ENCODE results near the gene YES1.
"Not testable (repeated sequence)": the region's sequence is repeated elsewhere in the genome, so short reads cannot be mapped to it uniquely, and the experiment has no call there.

YES1 gene

DNA sequence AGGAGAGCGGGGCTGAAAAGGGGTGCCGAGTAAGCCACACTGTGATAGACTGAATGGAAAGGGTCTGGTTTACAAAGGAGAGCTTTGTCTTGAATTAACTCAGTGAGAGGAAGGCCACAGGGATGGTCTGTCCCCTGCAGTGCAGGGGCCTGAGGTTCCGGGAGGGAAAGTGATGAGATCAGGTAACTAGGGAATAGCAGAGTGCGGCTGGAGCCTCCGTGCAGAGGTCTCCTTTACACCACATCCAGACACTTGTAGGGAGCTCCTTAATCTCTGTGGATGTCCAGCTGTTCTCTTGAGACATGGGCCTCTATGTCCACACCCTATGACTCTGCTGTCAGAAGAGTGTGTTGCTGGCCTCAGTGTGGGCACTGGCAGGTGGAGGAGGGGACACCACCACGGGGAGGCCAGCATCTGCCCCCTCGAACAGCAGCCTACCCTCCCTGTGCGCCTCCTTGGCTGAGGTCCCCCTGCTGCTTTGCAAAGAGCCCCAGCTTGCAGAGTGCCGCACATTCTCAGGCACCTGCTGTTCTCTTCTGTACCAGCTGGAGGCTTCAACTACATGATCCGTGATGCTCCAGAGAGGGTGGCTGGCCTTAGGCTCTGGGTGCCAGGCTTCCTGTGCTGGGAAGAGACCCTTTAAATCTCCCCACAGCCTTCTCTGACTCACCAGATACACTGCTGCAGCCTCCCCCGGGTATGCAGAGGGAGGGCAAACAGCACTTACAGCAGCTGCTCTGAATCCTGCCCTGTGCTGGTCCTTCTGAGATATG, 125.5 kb downstream of the YES1 start:
- DNase-seq (ENCODE audit: low read depth, low spot score), result no peak

DNA sequence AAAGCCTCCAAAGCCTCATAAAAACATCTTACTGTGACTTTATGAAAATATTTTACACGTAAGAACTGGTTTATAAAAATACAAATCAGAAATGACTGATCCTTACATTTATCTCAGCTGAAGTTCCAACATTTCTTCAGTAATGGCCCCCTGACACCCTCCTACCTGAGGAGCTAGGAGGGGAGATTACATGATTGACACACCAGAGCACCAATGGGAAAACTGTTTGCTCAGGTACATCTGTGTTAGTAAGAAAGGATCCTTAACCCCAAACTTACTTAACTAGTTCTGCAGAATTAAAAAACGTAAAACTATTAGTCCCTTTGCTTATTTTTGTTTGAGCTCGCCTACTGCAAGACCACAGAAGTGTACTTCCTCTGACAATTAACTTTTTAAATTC, 126.6 kb downstream of the YES1 start:
- DNase-seq (ENCODE audit: low read depth, low spot score), result no peak

DNA sequence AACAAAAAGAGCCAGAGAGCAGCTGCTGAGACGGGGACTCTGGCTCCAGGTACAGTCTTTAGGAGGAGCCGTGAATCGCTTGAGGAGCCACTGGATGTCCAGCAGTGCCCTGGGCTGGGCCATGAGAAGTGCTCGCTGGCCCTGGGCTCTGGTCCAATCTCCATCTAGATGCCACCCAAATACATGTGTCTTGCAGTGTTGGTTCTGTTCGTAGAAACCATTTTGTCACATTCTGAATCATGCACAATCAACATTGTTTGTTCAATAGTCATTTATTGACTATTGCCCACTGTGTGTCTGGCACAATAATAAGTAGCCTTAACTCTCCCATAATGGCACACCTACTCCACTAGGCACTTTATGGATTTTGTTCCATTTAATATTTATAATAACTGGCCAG, 128.5 kb downstream of the YES1 start:
- DNase-seq (ENCODE audit: low read depth, low spot score), result no peak

DNA sequence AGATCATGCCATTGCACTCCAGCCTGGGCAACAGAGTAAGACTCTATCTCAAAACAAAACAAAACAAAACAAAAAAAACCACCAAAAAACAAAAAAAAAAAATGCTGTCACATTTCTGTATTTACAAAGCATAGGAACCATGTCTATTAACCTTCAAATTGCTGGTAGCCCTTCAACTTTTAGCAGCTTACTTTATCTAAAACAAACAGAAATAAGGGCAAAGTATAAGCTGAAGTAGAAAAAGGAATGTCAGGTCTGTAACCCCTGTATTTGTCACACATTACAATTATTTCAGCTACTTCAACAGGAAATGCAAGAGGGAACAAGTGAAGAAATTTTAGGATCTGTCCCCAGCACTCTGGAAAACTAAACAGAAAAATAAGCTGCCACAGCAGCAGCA, 129.2 kb downstream of the YES1 start:
- no peak for DNase-seq (ENCODE audit: low read depth, low spot score)

DNA sequence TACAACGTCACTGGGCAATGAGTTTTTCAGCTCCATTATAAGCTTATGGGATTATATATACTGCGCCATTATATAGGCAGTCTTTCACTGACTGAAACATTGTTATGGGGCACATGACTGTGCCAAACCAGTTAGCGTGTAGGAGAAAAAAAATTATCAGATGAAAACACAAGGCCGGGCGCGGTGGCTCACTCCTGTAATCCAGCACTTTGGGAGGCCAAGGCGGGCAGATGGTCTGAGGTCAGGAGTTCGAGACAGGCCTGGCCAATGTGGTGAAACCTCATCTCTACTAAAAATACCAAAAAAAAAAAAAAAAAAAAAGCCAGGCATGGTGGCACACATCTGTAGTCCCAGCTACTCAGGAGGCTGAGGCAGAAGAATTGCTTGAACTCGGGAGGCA, 129.6 kb downstream of the YES1 start:
- not testable (repeated sequence) for DNase-seq (ENCODE audit: low read depth, low spot score)

DNA sequence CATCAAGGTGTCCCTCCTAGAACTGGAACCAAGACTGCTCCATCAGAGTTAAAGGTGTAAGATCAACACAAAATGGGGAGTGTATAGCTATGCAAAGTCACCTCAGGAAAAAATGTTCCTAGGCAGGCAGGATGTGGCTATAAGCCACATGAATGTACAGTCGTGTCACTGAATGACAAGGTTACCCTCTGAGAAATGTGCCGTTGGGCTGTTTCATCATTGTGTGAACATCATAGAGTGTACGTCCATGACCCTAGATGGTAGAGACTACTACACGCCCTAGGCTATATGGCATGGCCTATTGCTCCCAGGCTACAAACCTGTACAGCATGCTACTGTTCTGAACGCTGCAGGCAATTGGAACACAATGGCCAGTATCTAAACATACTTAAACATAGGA, 130.1 kb downstream of the YES1 start:
- no peak for DNase-seq (ENCODE audit: low read depth, low spot score)

DNA sequence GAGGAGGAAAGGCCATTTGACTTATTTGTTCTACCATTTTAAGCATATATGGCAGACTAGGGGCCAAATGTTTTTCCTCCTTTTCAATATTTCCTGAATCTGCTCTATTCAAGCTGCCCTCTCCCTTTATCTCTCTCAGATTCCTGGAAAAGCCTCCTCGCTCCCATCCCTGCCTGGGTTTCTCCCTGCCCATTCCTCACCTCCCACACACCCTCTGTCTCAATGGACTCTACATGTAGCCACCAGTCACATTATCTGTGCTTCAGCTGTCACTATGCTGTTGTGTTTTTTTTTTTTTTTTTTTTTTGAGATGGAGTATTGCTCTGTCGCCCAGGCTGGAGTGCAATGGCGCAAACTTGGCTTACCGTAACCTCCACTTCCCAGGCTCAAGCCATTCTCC, 131.7 kb downstream of the YES1 start:
- DNase-seq (ENCODE audit: low read depth, low spot score), result no peak

DNA sequence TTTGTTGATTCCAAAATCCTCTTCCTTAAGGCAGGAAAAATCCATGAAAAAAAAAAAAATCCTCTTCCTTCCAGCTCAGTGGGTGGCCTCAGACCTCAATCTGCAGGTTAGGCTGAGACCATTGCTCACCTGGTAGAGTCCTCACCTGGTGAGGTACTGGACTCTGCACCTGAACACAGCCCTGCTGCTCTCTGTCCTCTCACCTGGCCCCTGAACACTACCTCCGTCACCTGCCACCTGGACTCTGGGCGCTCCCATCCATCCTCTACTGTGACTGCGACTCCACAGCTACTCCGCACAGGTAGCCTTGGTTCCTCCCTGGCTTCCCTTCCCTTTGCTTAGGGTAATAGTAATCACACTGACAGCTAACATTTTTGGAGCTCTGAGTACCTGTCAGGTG, 132.5 kb downstream of the YES1 start:
- DNase-seq (ENCODE audit: low read depth, low spot score), result no peak

DNA sequence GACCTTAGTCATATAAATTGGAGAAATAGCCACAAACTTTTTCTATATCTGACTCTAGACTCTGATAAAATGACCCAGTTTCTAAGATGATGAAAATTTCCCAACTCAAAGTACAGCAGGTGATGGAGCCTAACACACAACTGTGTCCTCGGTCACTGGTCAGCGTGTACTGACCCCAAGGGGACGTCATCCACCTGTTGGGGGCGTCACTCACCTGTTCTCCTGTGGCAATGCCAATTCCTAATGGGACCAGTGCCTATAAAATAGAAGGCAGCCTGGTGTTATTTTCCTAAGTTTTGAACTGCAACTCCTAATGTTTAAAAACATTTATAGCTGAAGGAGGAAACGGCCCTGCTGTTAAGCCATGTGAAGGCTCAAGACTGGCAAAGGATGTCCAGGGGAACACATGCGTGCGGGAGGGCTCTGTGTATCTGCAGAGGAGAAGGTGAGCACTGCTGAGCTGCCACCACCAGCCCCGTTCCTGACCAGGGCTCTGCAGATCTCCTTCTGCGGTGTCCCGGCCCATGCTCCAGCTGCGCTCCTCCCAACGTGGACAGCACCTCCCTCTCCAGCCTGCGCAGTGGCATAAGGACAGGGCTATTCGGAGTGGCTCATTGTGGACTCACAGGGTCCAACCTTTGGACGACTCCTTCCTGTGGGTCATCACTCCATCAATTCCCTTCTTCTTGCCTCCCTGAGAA, 133.4 kb downstream of the YES1 start:
- DNase-seq (ENCODE audit: low read depth, low spot score), result no peak

DNA sequence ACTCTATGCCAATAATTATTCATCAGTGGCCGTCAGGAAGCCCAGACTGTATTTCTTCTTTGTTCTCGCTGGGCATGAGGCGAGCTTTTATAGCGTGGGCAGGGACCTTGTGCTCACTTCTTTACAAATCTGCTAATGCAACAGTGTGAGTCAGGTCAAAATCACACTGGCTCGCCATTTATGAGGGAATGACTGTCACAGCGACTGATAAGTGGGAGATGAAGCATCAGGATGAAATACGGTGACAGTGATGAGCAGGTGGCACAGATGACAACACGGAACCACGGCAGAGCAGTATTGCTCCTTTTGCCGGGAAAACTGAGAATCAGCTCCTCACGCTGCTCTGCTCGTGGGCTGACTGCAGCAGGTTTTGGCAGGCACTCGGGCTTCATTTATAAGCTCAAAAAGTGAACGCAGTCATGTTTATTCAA, 134.1 kb downstream of the YES1 start:
- DNase-seq (ENCODE audit: low read depth, low spot score), result no peak

DNA sequence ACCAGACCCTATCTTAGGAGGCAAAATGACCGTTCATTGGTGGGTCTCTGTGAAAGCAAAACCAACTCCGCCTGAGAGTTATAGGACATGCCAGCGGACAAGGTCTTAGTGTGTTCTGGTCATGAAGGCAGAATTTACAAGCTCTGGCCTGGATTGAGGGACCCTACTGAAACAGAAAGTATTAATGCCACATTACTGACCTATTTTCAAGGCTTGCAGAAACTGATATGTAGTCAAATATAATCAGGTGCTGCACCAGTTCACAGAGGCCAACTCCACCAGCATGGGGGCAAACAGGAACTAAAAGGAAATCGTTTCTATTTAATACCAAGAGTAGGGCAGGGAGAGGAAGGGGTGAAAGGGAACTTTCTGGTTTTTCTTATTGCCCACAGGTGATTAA, 134.9 kb downstream of the YES1 start:
- DNase-seq (ENCODE audit: low read depth, low spot score), result no peak

DNA sequence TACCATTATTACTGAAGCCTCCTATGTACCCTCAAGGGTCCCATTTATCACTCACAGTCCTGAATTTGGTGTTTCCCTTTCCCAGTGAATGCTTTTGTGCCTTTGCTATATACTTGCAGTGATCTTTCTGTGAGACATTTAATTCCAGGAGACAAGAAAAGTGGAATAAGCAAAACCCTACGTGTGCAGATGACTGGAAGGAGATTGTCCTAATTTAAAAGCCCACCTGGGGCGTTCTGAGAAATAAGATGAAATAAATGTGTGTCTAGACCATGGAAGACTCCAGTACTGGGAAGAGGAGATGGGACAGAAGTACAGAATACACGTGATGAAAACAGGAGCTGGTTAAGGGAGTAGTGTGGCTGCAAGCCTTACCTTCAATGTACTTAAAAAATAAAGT, 135.3 kb downstream of the YES1 start:
- no peak for DNase-seq (ENCODE audit: low read depth, low spot score)

DNA sequence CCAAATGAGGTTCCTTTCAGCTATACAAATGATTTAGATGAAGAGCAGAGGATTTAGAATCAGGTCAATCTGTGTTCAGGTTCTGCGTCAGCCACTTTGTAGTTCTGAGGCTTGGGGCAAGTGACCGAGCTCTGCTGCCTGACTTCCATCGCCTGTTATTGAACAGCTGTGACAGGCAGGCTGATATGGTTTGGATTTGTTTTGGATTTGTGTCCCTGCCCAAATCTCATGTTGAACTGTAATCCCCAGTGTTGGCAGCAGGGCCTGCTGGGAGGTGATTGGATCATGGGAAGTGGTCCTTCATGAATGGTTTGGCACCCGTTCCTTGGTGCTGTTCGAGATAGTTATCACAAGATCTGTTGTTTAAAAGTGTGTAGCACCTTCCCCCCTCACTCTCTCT, 136.0 kb downstream of the YES1 start:
- no peak for DNase-seq (ENCODE audit: low read depth, low spot score)

DNA sequence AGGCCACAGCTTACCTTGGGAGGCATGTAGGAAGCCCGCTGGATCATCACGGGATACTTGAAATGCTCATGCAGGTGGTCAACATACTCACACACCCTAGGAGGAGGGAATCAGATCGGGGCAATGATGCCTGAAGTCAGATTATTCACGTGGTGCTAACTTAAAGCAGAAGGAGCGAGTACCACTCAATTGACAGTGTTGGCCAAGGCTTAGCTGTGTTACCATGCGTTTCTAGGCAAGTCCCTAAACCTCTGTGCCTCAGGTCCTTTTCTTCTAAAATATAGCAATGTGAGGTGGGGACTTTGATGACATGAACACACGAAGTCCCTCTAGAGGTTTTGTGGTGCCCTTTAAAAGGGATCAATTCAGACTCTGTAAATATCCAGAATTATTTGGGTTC, 136.7 kb downstream of the YES1 start:
- DNase-seq (ENCODE audit: low read depth, low spot score), result no peak

DNA sequence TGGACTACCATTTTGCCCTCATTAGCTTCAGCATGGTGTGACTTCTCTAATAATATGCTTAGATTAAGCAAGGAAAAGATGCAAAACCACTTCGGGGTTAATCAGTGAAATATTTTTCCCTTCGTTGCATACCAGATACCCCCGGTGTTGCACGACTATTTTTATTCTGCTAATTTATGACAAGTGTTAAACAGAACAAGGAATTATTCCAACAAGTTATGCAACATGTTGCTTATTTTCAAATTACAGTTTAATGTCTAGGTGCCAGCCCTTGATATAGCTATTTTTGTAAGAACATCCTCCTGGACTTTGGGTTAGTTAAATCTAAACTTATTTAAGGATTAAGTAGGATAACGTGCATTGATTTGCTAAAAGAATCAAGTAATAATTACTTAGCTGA, 138.3 kb downstream of the YES1 start:
- DNase-seq (ENCODE audit: low read depth, low spot score), result no peak

DNA sequence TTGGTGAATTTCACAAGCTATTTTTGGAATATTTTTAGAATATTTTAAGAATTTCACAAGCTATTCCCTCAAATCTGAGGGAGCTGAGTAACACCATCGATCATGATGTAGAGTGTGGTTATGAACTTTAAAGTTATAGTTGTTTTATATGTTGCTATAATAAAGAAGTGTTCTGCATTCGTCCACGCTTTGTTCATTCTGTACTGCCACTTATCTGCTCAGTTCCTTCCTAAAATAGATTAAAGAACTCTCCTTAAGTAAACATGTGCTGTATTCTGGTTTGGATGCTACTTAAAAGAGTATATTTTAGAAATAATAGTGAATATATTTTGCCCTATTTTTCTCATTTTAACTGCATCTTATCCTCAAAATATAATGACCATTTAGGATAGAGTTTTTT, 138.7 kb downstream of the YES1 start:
- DNase-seq (ENCODE audit: low read depth, low spot score), result no peak
